GM12878 (cell line): Measurements from ENCODE around the gene PRMT1. TPM values are rescaled to one million over a fixed set of nuclear protein-coding genes. Genes with fewer than 3 reads are reported as not detected.
"Not testable (repeated sequence)": the region's sequence is repeated elsewhere in the genome, so short reads cannot be mapped to it uniquely, and the experiment has no call there.

Experiments used
- ATAC-seq: fragments of 200-7000 bp; cut with Tn5 transposase; 3 replicates; pipeline ENCODE4 v1.9.1; 2020; ENCODE audit warnings: mild to moderate bottlenecking, moderate library complexity
- BruUV-seq: library from RNA; stranded (reverse); fragments of 400-500 nt; replicated peaks from 2 replicates; lab custom pipeline; 2021; lab: Mats Ljungman, UMichigan
- CTCF ChIA-PET: fragments of 300-600 bp; sonication (Branson Sonifier 250); formaldehyde crosslinking; extraction: SDS; loops from one replicate; lab custom pipeline; 2021; ENCODE audit warnings: inconsistent platforms; lab: Yijun Ruan, JAX
- POLR2A ChIA-PET: fragments of 350-600 bp; formaldehyde crosslinking; extraction: SDS; loops from one replicate; lab custom pipeline; 2021; ENCODE audit warnings: inconsistent platforms; lab: Charles Lee
- RAD21 ChIA-PET: fragments of 300-600 bp; sonication (Branson Sonifier 250); formaldehyde crosslinking; loops from one replicate; lab custom pipeline; 2023; ENCODE audit warnings: antibody characterized with exemption; ENCODE audit not compliant: unreplicated experiment; lab: Charles Lee
- SMC1A ChIA-PET: fragments of 300-600 bp; sonication (Branson Sonifier 250); formaldehyde crosslinking; loops from one replicate; lab custom pipeline; 2023; ENCODE audit not compliant: unreplicated experiment, uncharacterized antibody; lab: Charles Lee
- DNase-seq: peaks from one replicate; pipeline ENCODE4 v3.0.0-alpha.2; 2011; ENCODE audit warnings: low read depth, low spot score
- FAIRE-seq: peaks from 3 replicates; lab custom pipeline; 2011; peaks lifted over from hg19 to GRCh38; lab: Jason Lieb, UNC
- H2AFZ ChIP-seq: 2 replicates; pipeline ENCODE4 v1.6.0; 2011; ENCODE audit warnings: low read depth, low read length, control low read depth; ENCODE audit not compliant: control insufficient read depth
- H3K27ac ChIP-seq: 2 replicates; pipeline ENCODE4 v1.5.1; 2011; ENCODE audit warnings: control low read depth; ENCODE audit not compliant: control insufficient read depth, insufficient read depth
- H3K27me3 ChIP-seq, 2 experiments: replicated peaks in 1 of 2; 2 replicates each; pipeline versions ENCODE4 v1.6.0 to v1.6.1; 2011; ENCODE audit warnings: low read length in 1 of 2; ENCODE audit not compliant: control insufficient read depth in 2 of 2, insufficient read depth in 2 of 2
- H3K36me3 ChIP-seq, 2 experiments: 2 replicates each; pipeline ENCODE4 v1.5.1; 2011; ENCODE audit warnings: low read length in 1 of 2; ENCODE audit not compliant: control insufficient read depth in 2 of 2, insufficient read depth in 2 of 2
- H3K4me1 ChIP-seq: 2 replicates; pipeline ENCODE4 v1.6.1; 2011; ENCODE audit warnings: mild to moderate bottlenecking, low read length, moderate library complexity, mixed read lengths; ENCODE audit not compliant: control insufficient read depth, insufficient read depth
- H3K4me2 ChIP-seq: 2 replicates; pipeline ENCODE4 v1.6.0; 2011; ENCODE audit warnings: control low read depth; ENCODE audit not compliant: control insufficient read depth, insufficient read depth
- H3K4me3 ChIP-seq: fragments of 200-600 bp; sonication (generic); 2 replicates; pipeline ENCODE4 v1.5.1; 2016
- H3K79me2 ChIP-seq: 2 replicates; pipeline ENCODE4 v1.6.0; 2011; ENCODE audit warnings: low read length; ENCODE audit not compliant: control insufficient read depth, insufficient read depth
- H3K9ac ChIP-seq: 2 replicates; pipeline ENCODE4 v1.8.0; 2011; ENCODE audit warnings: low read length, control low read depth, mixed read lengths; ENCODE audit not compliant: control insufficient read depth, insufficient read depth
- H3K9me3 ChIP-seq: replicated peaks from 3 replicates; pipeline ENCODE4 v1.5.1; 2011; ENCODE audit warnings: mild to moderate bottlenecking, low read length; ENCODE audit not compliant: control insufficient read depth, insufficient read depth
- H4K20me1 ChIP-seq: 2 replicates; pipeline ENCODE4 v1.6.0; 2011; ENCODE audit not compliant: control insufficient read depth, insufficient read depth
- CBX3 ChIP-seq: fragments of 200-600 bp; sonication (generic); IDR thresholded peaks from 2 replicates; pipeline ENCODE4 v1.6.1; 2016; ENCODE audit warnings: low read depth, borderline replicate concordance
- CHD2 ChIP-seq: IDR thresholded peaks from 2 replicates; pipeline ENCODE4 v1.6.1; 2011; ENCODE audit warnings: low read depth, low read length, improper control_type of control experiment, borderline replicate concordance
- EGR1 ChIP-seq, 2 experiments: IDR thresholded peaks; 1 replicate in 1 of 2; 2 replicates in 1 of 2; pipeline ENCODE4 v1.6.1; 2011 to 2012; ENCODE audit warnings: low read depth in 2 of 2, low read length in 2 of 2, borderline replicate concordance in 1 of 2, mild to moderate bottlenecking in 1 of 2, moderate library complexity in 1 of 2
- KLF5 ChIP-seq: fragments of 450-650 bp; IDR thresholded peaks from 2 replicates; pipeline ENCODE4 v1.6.1; 2014; ENCODE audit warnings: mild to moderate bottlenecking; ENCODE audit not compliant: partially characterized antibody
- MYC ChIP-seq: IDR thresholded peaks from 2 replicates; pipeline ENCODE4 v1.6.1; 2011; ENCODE audit warnings: mild to moderate bottlenecking, low read length, moderate library complexity, inconsistent platforms; ENCODE audit not compliant: insufficient read depth, insufficient replicate concordance, insufficient read length, severe bottlenecking
- NBN ChIP-seq: fragments of 450-650 bp; IDR thresholded peaks from 2 replicates; pipeline ENCODE4 v1.6.1; 2016
- PAX5 ChIP-seq: IDR thresholded peaks from 2 replicates; pipeline ENCODE4 v1.6.1; 2011; ENCODE audit warnings: low read depth, low read length, borderline replicate concordance
- POLR2AphosphoS5 ChIP-seq: IDR thresholded peaks from 2 replicates; pipeline ENCODE4 v1.6.1; 2011; ENCODE audit warnings: mild to moderate bottlenecking, low read length, inconsistent platforms
- RB1 ChIP-seq: fragments of 450-650 bp; formaldehyde crosslinking; IDR thresholded peaks from 2 replicates; pipeline ENCODE4 v1.6.1; 2017; ENCODE audit warnings: mild to moderate bottlenecking, borderline replicate concordance
- RFX5 ChIP-seq: IDR thresholded peaks from 2 replicates; pipeline ENCODE4 v1.6.1; 2011; ENCODE audit warnings: low read depth, low read length, improper control_type of control experiment
- SP1 ChIP-seq: IDR thresholded peaks from one replicate; pipeline ENCODE4 v1.6.1; 2011; ENCODE audit warnings: low read depth, low read length
- SUPT20H ChIP-seq: IDR thresholded peaks from 2 replicates; pipeline ENCODE4 v1.6.1; 2011; ENCODE audit warnings: low read depth, mild to moderate bottlenecking, low read length, moderate library complexity, borderline replicate concordance; ENCODE audit not compliant: control insufficient read depth
- WRNIP1 ChIP-seq: IDR thresholded peaks from 2 replicates; pipeline ENCODE4 v1.6.1; 2011; ENCODE audit warnings: low read depth, low read length, improper control_type of control experiment, borderline replicate concordance
- ZNF24 ChIP-seq: fragments of 450-650 bp; IDR thresholded peaks from 2 replicates; pipeline ENCODE4 v1.6.1; 2017; ENCODE audit warnings: antibody characterized with exemption, mild to moderate bottlenecking
- WGBS: methylation state at CpG from one replicate; pipeline ENCODE4 v1.1.6; 2016; ENCODE audit warnings: low lambda C conversion rate; ENCODE audit not compliant: insufficient replicate concordance, insufficient coverage; ENCODE audit errors: missing lambda C conversion rate; 5-methylcytosine and 5-hydroxymethylcytosine counted together
- in situ Hi-C: fragments of 300-500 bp; cut with MboI; formaldehyde crosslinking; loops from 9 replicates; pipeline ENCODE4 v1.14.3; 2018; ENCODE audit warnings: mixed read lengths
- intact Hi-C: fragments of 100-400 bp; cut with micrococcal nuclease; formaldehyde crosslinking; loops from one replicate; pipeline ENCODE4 v1.14.2; 2022; ENCODE audit not compliant: unreplicated experiment
- polyA plus RNA-seq, 11 experiments: library from polyadenylated mRNA; depleted of rRNA in 4 of 11; unstranded in 6 of 11; stranded (reverse) in 5 of 11; fragments of >200 nt; fragmentation: Nextera tagmentation in 4 of 11; fragmentation: Illumina TruSeq in 1 of 11; extraction: Ambion mirVana in 4 of 11; extraction: Trizol in 1 of 11; gene quantifications; 1 replicate in 1 of 11; 2 replicates in 10 of 11; pipeline versions ENCODE4 v1.2.1 to v1.2.3, GENCODE V29; 2011 to 2016; ENCODE audit warnings: inconsistent platforms in 2 of 11, missing spikeins in 2 of 11, low read depth in 1 of 11
- total RNA-seq, 4 experiments: library from RNA; depleted of rRNA in 3 of 4; stranded (reverse); fragments of >200 nt in 3 of 4; fragmentation: Illumina TruSeq in 1 of 4; extraction: Trizol in 1 of 4; gene quantifications; 2 replicates each; pipeline versions ENCODE4 v1.2.1 to v1.2.3, GENCODE V29; 2013 to 2021
- TF ChIP-seq, protein P1 (sequence below): fragments of 450-650 bp; IDR thresholded peaks from 2 replicates; pipeline ENCODE4 v1.6.1; 2014; ENCODE audit warnings: mild to moderate bottlenecking

PRMT1 gene
- total and polyA plus RNA-seq, 10 of the 15 experiments (the other 5 are each of a cell fraction or from before 2014, with no cell fraction given): 19.9 to 667 (median 444) TPM

DNA sequence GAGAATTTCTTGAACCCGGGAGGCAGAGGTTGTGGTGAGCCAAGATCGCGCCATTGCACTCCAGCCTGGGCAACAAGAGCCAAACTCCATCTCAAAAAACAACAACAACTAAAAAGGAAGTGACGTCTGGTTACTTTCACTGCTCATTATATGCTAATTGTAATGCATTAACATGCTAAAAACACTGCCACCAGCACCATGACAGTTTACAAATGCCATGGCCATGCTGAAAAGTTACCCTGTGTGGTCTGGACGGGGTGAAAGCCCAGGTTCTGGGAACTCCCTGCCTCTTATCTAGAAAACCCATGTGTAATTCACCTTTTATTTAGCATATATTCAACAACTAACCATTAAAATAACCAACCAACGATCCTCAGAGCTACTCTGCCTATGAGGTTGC, 41.9 kb downstream of the PRMT1 start:
- Histone ChIP-seq H3K4me2 (no peak overlapping the region), H3K27me3 (no peaks in the 10 kb centered on the region), H3K9me3 (no peaks in the 10 kb centered on the region; the same call in 2 of the 3 replicates), H3K4me1 (no peaks in the 10 kb centered on the region), H3K9ac (no peak overlapping the region), H4K20me1 (no peaks in the 10 kb centered on the region), H2AFZ (no peak overlapping the region), H3K4me3 (no peak overlapping the region), H3K27ac (no peak overlapping the region)
- FAIRE-seq (no peak), ATAC-seq (no peak)
- CTCF ChIA-PET: no interaction called here
- RAD21 ChIA-PET: no interaction called here
- SMC1A ChIA-PET: no interaction called here
- POLR2A ChIA-PET: interaction anchor here (1.1 kb wide), 1 partner anchor 40 kb away, joined by 3 read pairs; no protein-coding TSS in a partner anchor
- TF ChIP-seq SP1 (no peak), CBX3 (no peak), KLF5 (no peak), MYC (no peak), RFX5 (no peak), POLR2AphosphoS5 (no peak), WRNIP1 (no peak), EGR1 (IDR thresholded peaks at IDR 0.05; ENCODE audit: borderline replicate concordance in 1 of 2, low read depth in 2 of 2, low read length in 2 of 2) (no peak), RB1 (no peak), ZNF24 (no peak), SUPT20H (no peak), CHD2 (no peak), NBN (no peak), PAX5 (no peak)
- TF ChIP-seq, protein P1, sequence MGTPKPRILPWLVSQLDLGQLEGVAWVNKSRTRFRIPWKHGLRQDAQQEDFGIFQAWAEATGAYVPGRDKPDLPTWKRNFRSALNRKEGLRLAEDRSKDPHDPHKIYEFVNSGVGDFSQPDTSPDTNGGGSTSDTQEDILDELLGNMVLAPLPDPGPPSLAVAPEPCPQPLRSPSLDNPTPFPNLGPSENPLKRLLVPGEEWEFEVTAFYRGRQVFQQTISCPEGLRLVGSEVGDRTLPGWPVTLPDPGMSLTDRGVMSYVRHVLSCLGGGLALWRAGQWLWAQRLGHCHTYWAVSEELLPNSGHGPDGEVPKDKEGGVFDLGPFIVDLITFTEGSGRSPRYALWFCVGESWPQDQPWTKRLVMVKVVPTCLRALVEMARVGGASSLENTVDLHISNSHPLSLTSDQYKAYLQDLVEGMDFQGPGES: no peak
- TF ChIP-seq, all 136 proteins: peak for 0
- Histone ChIP-seq H3K79me2 (no peaks in the 10 kb centered on the region), H3K36me3 (no peaks in the 10 kb centered on the region)
- in situ Hi-C loops (no loop called here), intact Hi-C loops (no loop called here)
- WGBS: 45% methylated on average over 6 of the region's 6 CpGs
- no peak for DNase-seq
- no TSS peak for BruUV-seq

DNA sequence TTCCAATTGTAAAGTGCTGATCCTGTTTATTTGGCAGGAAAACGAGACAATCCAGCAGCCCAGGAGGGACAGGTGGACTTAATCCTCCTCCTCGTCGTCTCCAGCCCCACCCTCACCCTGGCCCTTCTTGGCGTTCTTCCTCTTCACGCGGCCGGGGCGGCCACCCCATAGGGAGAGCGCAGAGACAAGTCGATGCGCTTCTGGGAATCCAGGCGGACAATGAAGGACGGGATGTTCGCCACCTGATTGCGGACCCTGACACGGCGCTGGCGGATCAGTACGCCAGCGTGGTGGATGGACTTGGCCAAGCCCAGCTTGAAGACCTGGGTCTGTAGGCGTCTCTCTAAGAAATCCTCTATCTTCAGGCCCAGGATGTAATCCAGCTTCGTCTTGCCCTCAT, 42.3 kb downstream of the PRMT1 start:
- H3K27ac ChIP-seq, BruUV-seq: not testable (repeated sequence)

More for the DNA sequence above, 42.3 kb downstream of the PRMT1 start:
- H2AFZ ChIP-seq, H3K27me3 ChIP-seq, in situ Hi-C loops, H3K9me3 ChIP-seq, intact Hi-C loops, POLR2A ChIA-PET, H3K36me3 ChIP-seq, RAD21 ChIA-PET, H3K9ac ChIP-seq, CTCF ChIA-PET, SMC1A ChIA-PET, DNase-seq, FAIRE-seq, H4K20me1 ChIP-seq, H3K4me2 ChIP-seq, ATAC-seq, H3K79me2 ChIP-seq, H3K4me3 ChIP-seq, H3K4me1 ChIP-seq: not testable (repeated sequence)
- 85% methylated on average over 22 of the region's 22 CpGs for WGBS
